Activated naive CD8-positive, alpha-beta T cell (primary cell): ENCODE data around the gene PLEKHF1.

Experiments
- H3K27ac Mint-ChIP-seq: one replicate; pipeline ENCODE4 v1.8.0; 2021; ENCODE audit warnings: mixed read lengths
- H3K27me3 Mint-ChIP-seq: one replicate; pipeline ENCODE4 v1.8.0; 2021; ENCODE audit warnings: mixed read lengths
- H3K36me3 Mint-ChIP-seq: one replicate; pipeline ENCODE4 v1.8.0; 2021; ENCODE audit warnings: mixed read lengths
- H3K4me1 Mint-ChIP-seq: one replicate; pipeline ENCODE4 v1.8.0; 2021; ENCODE audit warnings: low read depth, mixed read lengths
- H3K4me3 Mint-ChIP-seq: one replicate; pipeline ENCODE4 v1.8.0; 2021; ENCODE audit warnings: mild to moderate bottlenecking, mixed read lengths
- H3K9me3 Mint-ChIP-seq: one replicate; pipeline ENCODE4 v1.8.0; 2021; ENCODE audit warnings: low read depth, mixed read lengths

The PLEKHF1 gene

GRCh38 chr19:29628661-29629385, 36.4 kb upstream of the PLEKHF1 start:
- H3K27ac Mint-ChIP-seq, result no peak overlapping the region
- no peak overlapping the region for H3K4me3 Mint-ChIP-seq
- H3K27me3 Mint-ChIP-seq, result no peaks in the 10 kb centered on the region
- peaks cover 5% of the 10 kb centered on the region for H3K4me1 Mint-ChIP-seq
- H3K36me3 Mint-ChIP-seq, result no peaks in the 10 kb centered on the region
- no peaks in the 10 kb centered on the region for H3K9me3 Mint-ChIP-seq

DNA sequence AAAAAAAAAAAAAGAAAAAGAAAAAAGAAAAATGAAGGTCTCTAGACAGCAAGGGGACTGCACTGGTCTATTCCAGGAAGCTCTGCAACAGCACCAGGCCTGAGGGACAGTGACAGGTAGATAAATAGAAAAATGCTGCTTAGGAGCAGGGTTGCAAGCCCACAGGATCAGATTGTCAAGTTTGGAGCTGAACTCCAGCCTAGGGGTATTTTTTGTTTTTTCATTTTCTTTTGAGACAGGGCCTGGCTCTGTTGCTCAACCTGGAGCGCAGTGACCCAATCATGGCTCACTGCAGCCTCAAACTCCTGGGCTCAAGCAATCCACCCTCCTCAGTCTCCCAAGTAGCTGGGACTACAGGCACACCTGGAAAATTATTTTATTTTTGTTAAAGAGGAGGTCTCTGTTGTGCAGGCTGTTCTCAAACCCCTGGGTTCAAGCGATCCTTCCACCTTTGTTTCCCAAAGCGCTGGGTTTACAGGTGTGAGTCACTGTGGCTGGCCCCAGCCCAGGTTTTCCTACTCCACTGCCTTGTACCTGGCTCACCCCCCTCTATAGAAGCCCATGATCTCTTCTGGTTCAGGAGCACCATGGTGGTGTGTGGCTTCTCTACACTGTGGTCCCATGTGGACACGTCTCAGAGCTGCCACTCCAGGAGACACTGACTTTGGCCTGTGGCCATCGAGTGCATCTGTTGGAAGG, 35.3 kb upstream of the PLEKHF1 start:
- H3K36me3 Mint-ChIP-seq, result no peaks in the 10 kb centered on the region
- no peak overlapping the region for H3K4me3 Mint-ChIP-seq
- no peak overlapping the region for H3K27ac Mint-ChIP-seq
- peaks cover under 1% of the 10 kb centered on the region for H3K4me1 Mint-ChIP-seq
- no peaks in the 10 kb centered on the region for H3K9me3 Mint-ChIP-seq
- no peaks in the 10 kb centered on the region for H3K27me3 Mint-ChIP-seq

DNA sequence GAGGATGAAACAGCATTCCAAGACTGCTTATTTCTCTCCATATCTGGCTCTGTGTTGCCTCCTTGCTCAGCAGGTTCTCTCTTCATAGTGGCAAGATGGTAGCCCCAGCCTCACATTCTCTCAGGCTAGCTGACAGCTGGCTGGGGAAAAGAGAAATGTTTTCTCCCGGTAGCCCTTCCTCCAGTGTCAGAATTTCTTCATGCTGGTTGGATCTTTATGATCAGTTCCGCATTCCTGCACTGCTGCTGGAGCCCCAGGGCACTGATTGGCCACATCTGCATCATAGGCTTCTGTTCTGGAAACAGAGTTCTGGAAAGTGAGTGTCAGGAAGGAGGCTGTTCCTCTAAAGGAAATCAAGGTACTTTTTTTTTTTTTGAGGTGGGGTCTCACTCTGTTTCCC, 34.6 kb upstream of the PLEKHF1 start:
- H3K9me3 Mint-ChIP-seq, result no peaks in the 10 kb centered on the region
- no peaks in the 10 kb centered on the region for H3K27me3 Mint-ChIP-seq
- no peak overlapping the region for H3K4me3 Mint-ChIP-seq
- no peak overlapping the region for H3K27ac Mint-ChIP-seq
- no peaks in the 10 kb centered on the region for H3K4me1 Mint-ChIP-seq
- no peaks in the 10 kb centered on the region for H3K36me3 Mint-ChIP-seq

GRCh38 chr19:29631450-29631849, 33.8 kb upstream of the PLEKHF1 start:
- no peaks in the 10 kb centered on the region for H3K36me3 Mint-ChIP-seq
- no peak overlapping the region for H3K4me3 Mint-ChIP-seq
- no peaks in the 10 kb centered on the region for H3K4me1 Mint-ChIP-seq
- no peaks in the 10 kb centered on the region for H3K9me3 Mint-ChIP-seq
- no peak overlapping the region for H3K27ac Mint-ChIP-seq
- no peaks in the 10 kb centered on the region for H3K27me3 Mint-ChIP-seq

DNA sequence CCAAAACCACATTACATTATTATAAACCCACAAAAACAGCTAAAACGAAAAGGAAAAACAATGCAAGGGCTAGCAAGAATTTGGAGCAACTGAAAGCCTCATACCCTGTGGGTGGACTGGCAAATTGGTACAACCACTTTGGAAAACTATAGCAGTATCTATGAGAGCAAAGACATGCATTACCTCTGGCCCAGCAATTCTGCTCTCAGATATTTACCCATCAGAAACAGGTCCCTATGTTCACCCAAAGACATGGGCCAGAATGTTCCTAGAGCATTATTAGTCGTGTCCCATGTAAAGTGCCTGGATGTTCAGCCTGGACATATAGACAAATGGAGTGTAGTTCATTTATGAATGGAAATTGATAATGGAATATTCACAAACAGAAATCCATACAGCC, 31.3 kb upstream of the PLEKHF1 start:
- no peaks in the 10 kb centered on the region for H3K9me3 Mint-ChIP-seq
- no peaks in the 10 kb centered on the region for H3K4me1 Mint-ChIP-seq
- H3K27me3 Mint-ChIP-seq, result no peaks in the 10 kb centered on the region
- no peak overlapping the region for H3K4me3 Mint-ChIP-seq
- no peaks in the 10 kb centered on the region for H3K36me3 Mint-ChIP-seq
- no peak overlapping the region for H3K27ac Mint-ChIP-seq

DNA sequence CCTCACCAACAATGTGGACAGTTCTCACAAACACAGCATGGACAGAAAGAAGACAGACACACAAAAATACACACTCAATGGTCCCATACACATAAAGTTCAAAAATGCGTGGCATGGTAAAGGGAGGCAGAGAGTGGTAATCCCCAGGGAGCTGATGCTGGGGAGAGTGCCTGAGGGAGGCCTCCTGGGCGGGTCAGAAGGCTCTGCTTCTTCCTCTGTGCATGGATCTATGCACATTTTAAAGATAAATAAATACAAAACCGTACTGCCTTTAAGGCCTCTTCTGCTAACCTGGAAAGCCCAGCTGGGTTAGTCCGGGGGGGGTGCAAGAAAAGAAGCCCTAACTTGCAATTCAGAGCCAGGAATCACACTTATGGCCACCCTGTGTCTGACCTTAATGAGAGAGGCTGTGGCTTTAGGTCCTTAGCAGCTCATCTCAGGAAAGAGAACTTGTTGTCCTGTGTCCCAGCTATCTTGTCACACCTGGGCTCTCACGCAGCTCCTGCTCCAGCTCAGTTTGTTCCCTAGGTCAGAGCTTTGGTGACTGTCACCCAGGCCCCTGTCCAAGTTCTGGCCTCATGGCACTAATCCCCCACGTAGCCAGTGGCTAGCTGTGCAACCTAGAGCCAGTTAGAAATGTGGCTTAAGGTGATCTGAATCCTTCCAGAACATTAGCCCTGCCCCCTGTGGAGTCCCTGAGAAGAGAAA, 30.7 kb upstream of the PLEKHF1 start:
- Mint-ChIP-seq H3K9me3 (no peaks in the 10 kb centered on the region), H3K27me3 (no peaks in the 10 kb centered on the region), H3K27ac (no peak overlapping the region), H3K36me3 (no peaks in the 10 kb centered on the region), H3K4me3 (no peak overlapping the region), H3K4me1 (no peaks in the 10 kb centered on the region)

DNA sequence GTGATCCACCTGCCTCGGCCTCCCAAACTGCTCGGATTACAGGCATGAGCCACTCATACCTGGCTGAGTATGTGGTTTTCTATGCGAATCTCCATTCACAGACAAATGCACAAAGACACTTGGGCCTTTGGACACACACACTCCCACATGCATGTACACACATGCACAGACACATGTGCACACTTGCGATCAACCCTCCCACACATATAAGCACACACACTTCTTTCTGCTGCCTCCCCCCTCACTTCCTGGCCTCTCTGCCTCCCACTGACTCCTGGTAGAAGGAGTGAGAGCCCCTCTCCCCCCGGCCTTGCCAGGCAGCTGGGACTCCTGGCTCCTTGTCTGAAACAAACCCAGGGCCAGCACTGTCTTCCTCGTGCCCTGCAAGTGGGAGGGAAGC, 29.3 kb upstream of the PLEKHF1 start:
- H3K27ac Mint-ChIP-seq, result no peak overlapping the region
- H3K4me1 Mint-ChIP-seq, result no peaks in the 10 kb centered on the region
- H3K9me3 Mint-ChIP-seq, result no peaks in the 10 kb centered on the region
- no peaks in the 10 kb centered on the region for H3K27me3 Mint-ChIP-seq
- H3K36me3 Mint-ChIP-seq, result no peaks in the 10 kb centered on the region
- no peak overlapping the region for H3K4me3 Mint-ChIP-seq

DNA sequence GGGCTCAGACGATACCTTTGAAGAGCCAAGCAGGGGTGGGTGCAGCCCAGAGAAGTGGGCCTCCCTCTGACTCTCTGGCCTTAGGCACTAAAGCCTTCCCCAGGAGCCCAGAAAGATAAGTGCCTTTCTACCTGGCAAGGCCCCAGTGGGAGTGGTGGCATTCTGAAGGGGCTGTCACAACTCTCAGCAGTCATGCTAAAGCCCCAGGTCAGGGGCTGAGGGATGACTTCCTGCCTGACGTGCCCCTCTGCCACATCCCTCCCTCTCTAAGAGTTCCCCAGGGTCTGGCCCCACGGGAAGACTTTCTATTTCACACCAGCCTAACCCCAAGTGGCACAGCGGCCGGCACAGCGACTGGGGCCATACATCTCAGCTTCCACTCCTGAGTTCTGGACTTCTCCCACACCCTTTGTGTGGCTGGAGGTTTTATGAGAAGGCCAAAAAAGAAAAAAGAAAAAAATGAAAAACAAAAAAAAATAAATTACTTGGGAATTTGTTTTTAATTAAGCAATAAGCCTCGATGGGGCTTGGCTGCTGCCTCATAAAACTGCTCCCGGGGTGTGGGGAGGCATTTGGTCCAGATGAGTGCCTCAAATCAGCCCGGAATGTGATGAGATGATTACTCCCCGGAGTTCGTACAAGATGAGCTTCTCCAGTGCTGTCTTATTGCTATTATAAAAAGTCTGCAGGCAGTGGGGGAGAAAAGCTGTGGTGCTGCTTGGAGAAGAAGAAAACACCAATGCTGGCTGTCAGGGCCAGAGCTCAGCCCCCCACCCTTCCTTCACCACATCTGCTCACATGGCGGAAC, 28.5 kb upstream of the PLEKHF1 start:
- Mint-ChIP-seq H3K36me3 (no peaks in the 10 kb centered on the region), H3K27ac (no peak overlapping the region), H3K9me3 (no peaks in the 10 kb centered on the region), H3K4me3 (no peak overlapping the region), H3K4me1 (no peaks in the 10 kb centered on the region), H3K27me3 (no peaks in the 10 kb centered on the region)

DNA sequence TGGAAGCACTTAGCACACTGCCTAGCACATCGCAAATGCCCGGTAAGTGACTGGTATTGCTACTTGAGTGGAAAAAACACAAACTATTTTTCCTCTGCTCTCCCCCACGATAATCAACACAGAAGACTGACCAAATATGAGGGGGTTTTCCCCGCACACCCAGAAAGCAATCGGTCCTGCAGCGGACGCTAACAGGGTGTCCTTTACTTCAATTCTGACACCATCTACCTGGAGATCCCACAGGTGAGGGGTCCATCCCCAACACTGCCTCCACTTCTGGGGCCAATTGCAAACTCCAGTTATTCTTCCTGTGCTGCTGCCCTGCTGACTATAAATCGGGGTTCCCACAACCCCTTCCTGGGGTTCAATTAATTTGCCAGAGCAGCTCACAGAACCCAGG, 26.2 kb upstream of the PLEKHF1 start:
- Mint-ChIP-seq H3K27me3 (no peaks in the 10 kb centered on the region), H3K4me1 (no peaks in the 10 kb centered on the region), H3K27ac (no peak overlapping the region), H3K4me3 (no peak overlapping the region), H3K36me3 (no peaks in the 10 kb centered on the region), H3K9me3 (no peaks in the 10 kb centered on the region)

DNA sequence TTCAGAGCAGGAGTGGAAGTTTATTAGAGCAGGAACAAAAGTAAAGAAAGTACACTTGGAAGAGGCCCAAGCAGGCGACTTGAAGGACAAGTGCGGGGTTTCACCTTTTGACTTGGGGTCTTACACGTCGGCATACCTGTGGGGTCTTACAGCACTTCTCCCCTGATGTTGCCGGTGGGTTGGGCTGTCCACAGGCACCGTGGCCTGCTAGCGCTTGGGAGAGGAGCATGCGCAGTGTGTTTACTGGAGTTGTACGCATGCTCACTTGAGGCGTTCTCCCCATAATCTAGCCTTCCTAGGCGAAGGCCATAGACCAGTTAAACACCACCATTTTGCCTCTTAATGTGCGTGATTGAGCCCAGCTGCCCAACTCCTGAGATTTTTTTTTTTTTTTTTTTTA, 25.0 kb upstream of the PLEKHF1 start:
- Mint-ChIP-seq H3K4me3 (no peak overlapping the region), H3K9me3 (no peaks in the 10 kb centered on the region), H3K36me3 (no peaks in the 10 kb centered on the region), H3K4me1 (peaks cover 4% of the 10 kb centered on the region), H3K27me3 (no peaks in the 10 kb centered on the region), H3K27ac (no peak overlapping the region)

DNA sequence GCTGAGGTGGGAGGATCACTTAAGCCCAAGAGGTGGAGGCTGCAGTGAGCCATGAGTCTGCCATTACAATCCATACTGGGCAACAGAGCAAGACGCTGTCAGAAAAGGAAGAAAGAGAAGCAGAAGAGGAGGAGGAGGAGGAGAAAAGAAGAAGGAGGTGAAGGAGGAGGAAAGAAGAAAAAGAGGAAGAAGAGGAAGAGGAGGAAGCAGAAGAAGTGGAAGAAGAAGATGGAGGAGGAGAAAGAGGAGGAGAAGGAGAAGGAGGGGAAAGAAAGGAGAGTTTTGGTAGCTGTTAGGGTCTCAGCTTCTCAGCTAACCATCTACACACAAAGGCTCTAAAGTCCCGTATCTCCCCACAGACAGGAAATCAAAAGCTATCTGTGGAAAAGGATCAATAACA, 23.7 kb upstream of the PLEKHF1 start:
- Mint-ChIP-seq H3K4me3 (no peak overlapping the region), H3K27me3 (no peaks in the 10 kb centered on the region), H3K36me3 (no peaks in the 10 kb centered on the region), H3K4me1 (peaks cover 16% of the 10 kb centered on the region), H3K9me3 (no peaks in the 10 kb centered on the region), H3K27ac (no peak overlapping the region)

DNA sequence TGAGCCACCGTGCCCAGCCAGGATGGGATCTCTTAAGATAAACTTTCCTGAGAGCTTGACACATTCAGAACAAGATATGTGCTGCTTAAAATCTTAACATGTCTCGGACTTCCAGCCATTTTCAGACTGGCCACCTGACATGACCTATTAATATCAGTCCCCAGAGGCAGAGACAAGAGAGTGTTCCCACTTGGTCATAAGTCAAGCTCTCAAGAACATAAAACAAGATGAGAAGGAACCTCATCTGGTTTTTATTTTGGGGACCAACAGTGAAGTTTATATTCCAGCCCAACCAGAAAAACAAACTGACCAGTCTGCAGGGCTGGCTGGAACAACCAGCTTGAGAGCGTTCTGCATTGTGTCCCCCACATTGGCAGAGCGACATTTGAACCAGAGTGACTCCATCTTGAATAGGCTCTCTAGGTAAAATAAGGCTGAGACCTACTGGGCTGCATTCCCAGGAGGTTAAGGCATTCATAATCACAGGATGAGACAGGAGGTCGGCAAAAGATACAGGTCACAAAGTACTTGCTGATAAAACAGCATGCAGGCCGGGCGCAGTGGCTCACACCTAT, 21.8 kb upstream of the PLEKHF1 start:
- Mint-ChIP-seq H3K9me3 (no peaks in the 10 kb centered on the region), H3K36me3 (no peaks in the 10 kb centered on the region)

DNA sequence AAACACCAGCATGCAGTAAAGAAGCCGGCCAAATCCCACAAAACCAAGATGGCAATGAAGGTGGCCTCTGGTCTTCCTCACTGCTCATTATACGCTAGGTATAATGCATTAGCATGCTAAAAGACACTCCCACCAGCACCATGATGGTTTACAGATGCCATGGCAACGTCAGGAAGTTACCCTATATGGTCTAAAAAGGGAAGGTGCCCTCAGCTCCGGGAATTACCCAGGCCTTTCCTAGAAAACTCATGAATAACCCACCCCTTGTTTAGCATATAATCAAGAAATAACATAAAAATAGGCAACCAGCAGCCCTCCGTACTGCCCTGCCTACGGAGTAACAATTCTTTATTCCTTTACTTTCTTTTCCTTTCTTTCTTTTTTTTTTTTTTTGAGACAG, 21.1 kb upstream of the PLEKHF1 start:
- no peaks in the 10 kb centered on the region for H3K36me3 Mint-ChIP-seq
- peaks cover 16% of the 10 kb centered on the region for H3K4me1 Mint-ChIP-seq
- no peaks in the 10 kb centered on the region for H3K9me3 Mint-ChIP-seq

More for the DNA sequence above, 21.8 kb upstream of the PLEKHF1 start:
- Mint-ChIP-seq H3K27me3 (no peaks in the 10 kb centered on the region), H3K27ac (no peak overlapping the region), H3K4me3 (no peak overlapping the region), H3K4me1 (peaks cover 16% of the 10 kb centered on the region)

GRCh38 chr19:29645491-29645867, 19.8 kb upstream of the PLEKHF1 start:
- peak overlapping the region; percentile 3 for H3K27ac Mint-ChIP-seq
- H3K4me3 Mint-ChIP-seq, result no peak overlapping the region
- no peaks in the 10 kb centered on the region for H3K27me3 Mint-ChIP-seq
- no peaks in the 10 kb centered on the region for H3K36me3 Mint-ChIP-seq
- H3K9me3 Mint-ChIP-seq, result no peaks in the 10 kb centered on the region
- H3K4me1 Mint-ChIP-seq, result peaks cover 16% of the 10 kb centered on the region

More for the DNA sequence above, 21.1 kb upstream of the PLEKHF1 start:
- no peak overlapping the region for H3K27ac Mint-ChIP-seq
- H3K27me3 Mint-ChIP-seq, result no peaks in the 10 kb centered on the region
- no peak overlapping the region for H3K4me3 Mint-ChIP-seq
